PC-9 (cell line): ENCODE measurements around the gene SPATS1.

Experiments
- EZH2 ChIP-seq: fragments of 200-600 bp; sonication (generic); IDR thresholded peaks from 2 replicates; pipeline ENCODE4 v1.8.0; 2017; ENCODE audit warnings: antibody characterized with exemption, low read depth
- TF ChIP-seq, protein P1 (sequence below): fragments of 200-600 bp; sonication (generic); conservative IDR thresholded peaks from 2 replicates; pipeline ENCODE4 v1.6.1; 2017; ENCODE audit warnings: mixed run types, antibody characterized with exemption, mild to moderate bottlenecking, moderate library complexity

DNA sequence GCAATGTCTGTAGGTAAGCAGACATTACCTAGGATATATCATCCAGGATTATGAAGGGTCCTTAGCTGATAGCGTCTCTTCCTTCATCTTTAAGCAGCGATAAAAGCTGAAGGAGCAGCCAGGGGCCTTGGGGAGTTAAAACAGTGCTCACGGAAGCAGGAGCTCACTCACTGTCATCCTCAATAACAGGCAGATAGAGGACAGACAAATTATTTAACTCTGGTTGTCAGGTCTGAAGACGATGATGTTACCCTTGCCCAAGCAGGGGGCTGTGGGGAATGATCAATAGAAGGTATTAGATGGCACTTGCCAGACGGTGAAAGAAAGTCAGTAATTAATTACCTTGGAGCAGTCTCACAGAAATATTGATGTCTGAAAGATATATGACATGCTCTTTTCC is 12.6 kb upstream of the SPATS1 start:
- TF ChIP-seq, protein P1, sequence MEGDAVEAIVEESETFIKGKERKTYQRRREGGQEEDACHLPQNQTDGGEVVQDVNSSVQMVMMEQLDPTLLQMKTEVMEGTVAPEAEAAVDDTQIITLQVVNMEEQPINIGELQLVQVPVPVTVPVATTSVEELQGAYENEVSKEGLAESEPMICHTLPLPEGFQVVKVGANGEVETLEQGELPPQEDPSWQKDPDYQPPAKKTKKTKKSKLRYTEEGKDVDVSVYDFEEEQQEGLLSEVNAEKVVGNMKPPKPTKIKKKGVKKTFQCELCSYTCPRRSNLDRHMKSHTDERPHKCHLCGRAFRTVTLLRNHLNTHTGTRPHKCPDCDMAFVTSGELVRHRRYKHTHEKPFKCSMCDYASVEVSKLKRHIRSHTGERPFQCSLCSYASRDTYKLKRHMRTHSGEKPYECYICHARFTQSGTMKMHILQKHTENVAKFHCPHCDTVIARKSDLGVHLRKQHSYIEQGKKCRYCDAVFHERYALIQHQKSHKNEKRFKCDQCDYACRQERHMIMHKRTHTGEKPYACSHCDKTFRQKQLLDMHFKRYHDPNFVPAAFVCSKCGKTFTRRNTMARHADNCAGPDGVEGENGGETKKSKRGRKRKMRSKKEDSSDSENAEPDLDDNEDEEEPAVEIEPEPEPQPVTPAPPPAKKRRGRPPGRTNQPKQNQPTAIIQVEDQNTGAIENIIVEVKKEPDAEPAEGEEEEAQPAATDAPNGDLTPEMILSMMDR, result no peak
- TF ChIP-seq EZH2, result no peak
